Measurements from ENCODE around the gene HLA-C.

GRCh38 chr6:31300797-31301196 is 28.9 kb upstream of the HLA-C start:
- TF ChIP-seq POLR2A (IDR thresholded peaks at IDR 0.05) (no peak), CTCF (IDR thresholded peaks at IDR 0.05) (no peak)
